Transverse colon (tissue), 4 donors: ENCODE measurements around the gene C19orf67.

Experiments
- CTCF ChIP-seq, 5 experiments: fragments of 200-600 bp in 3 of 5; fragments of 450-650 bp in 2 of 5; sonication (generic) in 3 of 5; IDR thresholded peaks; 1 replicate in 2 of 5; 2 replicates in 3 of 5; pipeline ENCODE4 v1.5.1; 2016 to 2017; ENCODE audit warnings: antibody characterized with exemption in 5 of 5, inconsistent platforms in 3 of 5, mild to moderate bottlenecking in 2 of 5, moderate library complexity in 1 of 5
- POLR2AphosphoS5 ChIP-seq, 3 donors: sonication (generic); formaldehyde crosslinking; IDR thresholded peaks; one replicate each; pipeline ENCODE4 v1.6.1; 2016; ENCODE audit warnings: antibody characterized with exemption in 3 of 3

- TF ChIP-seq CTCF (IDR thresholded peaks at IDR 0.05) (no peak), POLR2AphosphoS5 (IDR thresholded peaks at IDR 0.05) (no peak)
Observed at GRCh38 chr19:14050512-14050911, 35.1 kb downstream of the C19orf67 start.
